ENCODE data around the gene IRF8. TPM values are rescaled to one million over a fixed set of nuclear protein-coding genes. Genes with fewer than 3 reads are reported as not detected.

The IRF8 gene
- total RNA-seq, 2 experiments from 2014 or later: 221 to 224 TPM

- intact Hi-C loops (cut with micrococcal nuclease): no loop called here
- no peak for TF ChIP-seq CTCF (IDR thresholded peaks at IDR 0.05)
- peaks cover 2% of the 10 kb centered on the region for H3K27me3 Mint-ChIP-seq
- ATAC-seq: peak; percentile 42
- H3K4me3 Mint-ChIP-seq: no peak overlapping the region
- H3K4me1 Mint-ChIP-seq (ENCODE audit: low read depth): peaks cover 19% of the 10 kb centered on the region
- DNase-seq: no peak
- CTCF ChIA-PET: interaction anchor here (0.7 kb wide), 1 partner anchor 38 kb away, joined by 4 read pairs; no protein-coding TSS in a partner anchor
- peaks cover 6% of the 10 kb centered on the region for H3K9me3 Mint-ChIP-seq
- POLR2A ChIA-PET: no interaction called here
- no peaks in the 10 kb centered on the region for H3K36me3 Mint-ChIP-seq (ENCODE audit: low read depth)
- H3K27ac Mint-ChIP-seq: no peak overlapping the region
These were observed 39.8 kb upstream of the IRF8 start for GRCh38 chr16:85858984-85859817.

- peaks cover 19% of the 10 kb centered on the region for H3K4me1 Mint-ChIP-seq (ENCODE audit: low read depth)
- no peak overlapping the region for H3K27ac Mint-ChIP-seq
- TF ChIP-seq CTCF (IDR thresholded peaks at IDR 0.05): no peak
- intact Hi-C loops (cut with micrococcal nuclease): no loop called here
- ChIA-PET POLR2A (no interaction called here), CTCF (interaction anchor here (0.7 kb wide), 1 partner anchor 38 kb away, joined by 4 read pairs; no protein-coding TSS in a partner anchor)
- no peaks in the 10 kb centered on the region for H3K36me3 Mint-ChIP-seq (ENCODE audit: low read depth)
- H3K9me3 Mint-ChIP-seq: peaks cover 7% of the 10 kb centered on the region
- no peak for ATAC-seq
- H3K27me3 Mint-ChIP-seq: peaks cover 2% of the 10 kb centered on the region
- H3K4me3 Mint-ChIP-seq: no peak overlapping the region
- DNase-seq: no peak
These were observed 39.2 kb upstream of the IRF8 start for GRCh38 chr16:85859818-85860125.

- intact Hi-C loops (cut with micrococcal nuclease): no loop called here
- no peak overlapping the region for H3K27ac Mint-ChIP-seq
- DNase-seq: peak; percentile 25
- POLR2A ChIA-PET: no interaction called here
- peak; percentile 66 for ATAC-seq
- H3K9me3 Mint-ChIP-seq: peaks cover 9% of the 10 kb centered on the region
- peaks cover 19% of the 10 kb centered on the region for H3K4me1 Mint-ChIP-seq (ENCODE audit: low read depth)
- no peak overlapping the region for H3K4me3 Mint-ChIP-seq
- no peak for TF ChIP-seq CTCF (IDR thresholded peaks at IDR 0.05)
- no peaks in the 10 kb centered on the region for H3K36me3 Mint-ChIP-seq (ENCODE audit: low read depth)
- CTCF ChIA-PET: interaction anchor here (1.2 kb wide), 1 partner anchor 41 kb away, joined by 4 read pairs; no protein-coding TSS in a partner anchor
- H3K27me3 Mint-ChIP-seq: peaks cover 2% of the 10 kb centered on the region
These were observed 38.4 kb upstream of the IRF8 start for GRCh38 chr16:85860413-85861094.

GRCh38 chr16:85861095-85861825, 37.7 kb upstream of the IRF8 start:
- no peaks in the 10 kb centered on the region for H3K36me3 Mint-ChIP-seq (ENCODE audit: low read depth)
- DNase-seq: no peak
- H3K4me1 Mint-ChIP-seq (ENCODE audit: low read depth): peaks cover 15% of the 10 kb centered on the region
- peaks cover 6% of the 10 kb centered on the region for H3K9me3 Mint-ChIP-seq
- no peak for TF ChIP-seq CTCF (IDR thresholded peaks at IDR 0.05)
- no peak for ATAC-seq
- peaks cover 2% of the 10 kb centered on the region for H3K27me3 Mint-ChIP-seq
- H3K4me3 Mint-ChIP-seq: no peak overlapping the region
- ChIA-PET CTCF (interaction anchor here (0.9 to 1.2 kb wide), 2 partner anchors 40 to 42 kb away, joined by 3 to 4 read pairs; no protein-coding TSS in a partner anchor), POLR2A (interaction anchor here (0.5 kb wide), 1 partner anchor 168 kb away, joined by 3 read pairs; no protein-coding TSS in a partner anchor)
- no peak overlapping the region for H3K27ac Mint-ChIP-seq
- intact Hi-C loops (cut with micrococcal nuclease): no loop called here

Measured in activated CD8-positive, alpha-beta T cell treated with anti-CD3 and anti-CD28 coated beads for 36 hours (primary cell).